ENCODE data around the gene KIF21A.
A peak's percentile ranks its signal among the peaks of the same experiment; 100 is the strongest.
"Not testable (repeated sequence)": the region's sequence is repeated elsewhere in the genome, so short reads cannot be mapped to it uniquely, and the experiment has no call there.

The KIF21A gene, protein sequence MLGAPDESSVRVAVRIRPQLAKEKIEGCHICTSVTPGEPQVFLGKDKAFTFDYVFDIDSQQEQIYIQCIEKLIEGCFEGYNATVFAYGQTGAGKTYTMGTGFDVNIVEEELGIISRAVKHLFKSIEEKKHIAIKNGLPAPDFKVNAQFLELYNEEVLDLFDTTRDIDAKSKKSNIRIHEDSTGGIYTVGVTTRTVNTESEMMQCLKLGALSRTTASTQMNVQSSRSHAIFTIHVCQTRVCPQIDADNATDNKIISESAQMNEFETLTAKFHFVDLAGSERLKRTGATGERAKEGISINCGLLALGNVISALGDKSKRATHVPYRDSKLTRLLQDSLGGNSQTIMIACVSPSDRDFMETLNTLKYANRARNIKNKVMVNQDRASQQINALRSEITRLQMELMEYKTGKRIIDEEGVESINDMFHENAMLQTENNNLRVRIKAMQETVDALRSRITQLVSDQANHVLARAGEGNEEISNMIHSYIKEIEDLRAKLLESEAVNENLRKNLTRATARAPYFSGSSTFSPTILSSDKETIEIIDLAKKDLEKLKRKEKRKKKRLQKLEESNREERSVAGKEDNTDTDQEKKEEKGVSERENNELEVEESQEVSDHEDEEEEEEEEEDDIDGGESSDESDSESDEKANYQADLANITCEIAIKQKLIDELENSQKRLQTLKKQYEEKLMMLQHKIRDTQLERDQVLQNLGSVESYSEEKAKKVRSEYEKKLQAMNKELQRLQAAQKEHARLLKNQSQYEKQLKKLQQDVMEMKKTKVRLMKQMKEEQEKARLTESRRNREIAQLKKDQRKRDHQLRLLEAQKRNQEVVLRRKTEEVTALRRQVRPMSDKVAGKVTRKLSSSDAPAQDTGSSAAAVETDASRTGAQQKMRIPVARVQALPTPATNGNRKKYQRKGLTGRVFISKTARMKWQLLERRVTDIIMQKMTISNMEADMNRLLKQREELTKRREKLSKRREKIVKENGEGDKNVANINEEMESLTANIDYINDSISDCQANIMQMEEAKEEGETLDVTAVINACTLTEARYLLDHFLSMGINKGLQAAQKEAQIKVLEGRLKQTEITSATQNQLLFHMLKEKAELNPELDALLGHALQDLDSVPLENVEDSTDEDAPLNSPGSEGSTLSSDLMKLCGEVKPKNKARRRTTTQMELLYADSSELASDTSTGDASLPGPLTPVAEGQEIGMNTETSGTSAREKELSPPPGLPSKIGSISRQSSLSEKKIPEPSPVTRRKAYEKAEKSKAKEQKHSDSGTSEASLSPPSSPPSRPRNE (N-terminal part only)

DNA sequence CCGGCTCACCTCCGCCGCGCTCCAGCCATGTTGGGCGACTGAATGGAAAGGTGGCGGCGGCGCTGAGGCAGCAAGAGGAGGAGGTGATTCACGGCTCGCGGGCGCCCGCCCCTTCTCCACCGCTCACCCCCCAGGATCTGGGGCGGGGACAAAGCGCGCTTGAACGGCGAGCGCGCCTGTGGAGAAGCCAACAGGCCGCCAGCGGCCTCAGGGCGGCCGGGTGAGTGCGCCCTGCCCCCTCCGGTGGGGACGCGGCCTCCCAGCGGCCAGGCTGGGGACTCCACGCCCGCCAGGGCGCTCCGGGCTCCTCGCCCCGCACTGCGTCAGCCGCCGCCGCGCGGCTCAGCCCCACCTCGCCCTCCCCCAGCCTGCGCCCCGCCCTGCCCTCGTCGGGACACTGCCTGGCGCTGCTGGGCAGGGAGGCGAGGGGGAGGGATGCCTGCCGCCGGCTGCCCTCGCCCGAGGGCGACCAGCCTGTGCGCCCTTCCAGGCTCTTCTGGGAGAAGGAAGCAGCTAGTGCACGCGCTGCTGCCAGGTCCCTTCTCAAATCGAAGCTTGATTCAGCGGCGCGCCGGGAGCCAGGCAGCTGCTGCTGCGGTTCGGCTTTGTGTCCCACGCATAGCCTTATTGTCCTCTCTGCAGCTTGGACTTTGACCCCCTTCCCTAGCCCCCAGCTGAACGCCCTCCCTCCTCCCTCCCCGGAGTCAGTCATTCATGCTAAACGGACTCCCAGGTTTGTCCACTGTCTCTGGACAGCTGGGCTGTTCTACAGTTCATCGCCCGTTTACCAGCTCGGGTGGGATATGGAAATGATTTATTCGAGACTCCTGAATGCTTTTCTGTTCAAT, at the start of gene KIF21A:
KIF21A (minus strand) TSS at position 40 of the 848 bp plus-strand sequence. CDS start 150 bp downstream, outside the sequence.
- DNase-seq = peak; percentile 83 to 85

DNA sequence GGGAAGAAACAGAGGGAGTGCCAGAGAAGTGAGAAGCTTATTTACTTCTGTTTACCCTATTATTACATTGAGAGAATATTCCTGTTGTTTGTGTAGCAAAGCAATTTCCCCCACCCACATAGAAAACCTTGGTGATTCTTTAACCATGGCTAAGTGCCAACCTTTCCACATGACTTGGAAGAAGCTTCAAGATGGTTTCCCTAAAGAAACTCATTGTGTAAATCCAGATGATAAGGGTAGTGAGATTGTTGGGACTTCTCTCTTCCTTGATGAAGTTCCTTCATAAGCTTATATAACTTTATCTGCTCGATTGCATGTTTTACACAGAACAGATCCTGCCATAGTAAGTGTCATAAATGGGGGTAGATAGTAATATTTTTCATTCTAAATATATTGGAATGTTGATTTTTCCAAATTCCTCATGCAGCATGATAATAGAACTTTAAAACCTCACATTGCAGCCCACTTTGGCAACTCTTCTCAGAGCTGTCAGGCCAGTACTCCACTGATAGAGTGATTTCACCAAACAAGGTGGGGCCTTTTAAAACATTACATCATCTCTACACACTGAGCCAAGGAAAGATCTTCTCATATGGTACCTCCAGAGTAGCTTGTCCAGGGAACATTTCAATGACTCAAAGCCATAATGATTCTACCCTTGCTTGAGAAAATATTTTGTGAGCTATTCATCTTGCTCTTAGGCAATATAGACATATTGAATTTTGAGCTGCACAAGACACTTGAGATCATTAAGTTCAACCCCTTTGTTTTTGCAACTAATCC, 47.8 kb upstream of the KIF21A start:
- DNase-seq = no peak

DNA sequence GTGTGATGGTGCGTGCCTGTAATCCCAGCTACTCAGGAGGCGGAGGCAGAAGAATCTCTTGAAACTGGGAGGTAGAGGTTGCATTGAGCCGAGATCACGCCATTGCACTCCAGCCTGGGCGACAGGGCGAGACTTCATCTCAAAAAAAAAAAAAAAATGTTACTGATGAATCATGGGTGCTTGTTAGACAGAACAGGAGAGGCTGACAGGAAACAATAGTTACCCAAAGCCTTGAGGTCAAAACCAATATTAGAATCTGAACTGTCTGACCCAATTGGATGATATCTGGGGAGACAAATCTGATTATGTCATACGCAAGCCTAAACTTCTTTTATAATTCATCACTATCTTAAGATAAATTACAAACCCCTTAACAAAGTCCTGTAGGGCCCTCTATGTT, 40.7 kb upstream of the KIF21A start:
- no peak for DNase-seq

DNA sequence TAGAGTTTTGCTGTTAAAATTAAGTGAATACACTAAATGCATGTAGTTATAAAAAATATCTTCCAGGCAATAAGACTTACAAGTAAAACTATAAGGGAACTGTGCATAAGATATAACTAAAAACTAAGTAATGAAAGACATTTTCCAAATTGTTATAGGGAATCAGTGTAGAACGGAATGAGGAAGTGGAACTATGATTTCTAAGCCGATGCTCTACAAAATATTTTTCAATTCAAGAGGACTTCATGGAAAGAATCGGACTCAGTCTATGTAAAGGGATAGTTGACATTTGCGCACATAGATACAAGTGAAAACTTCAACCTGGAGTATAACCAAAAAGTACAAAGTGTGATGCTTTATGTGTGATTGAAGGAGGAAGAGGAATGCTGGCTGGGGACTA, 40.1 kb upstream of the KIF21A start:
- DNase-seq = no peak

DNA sequence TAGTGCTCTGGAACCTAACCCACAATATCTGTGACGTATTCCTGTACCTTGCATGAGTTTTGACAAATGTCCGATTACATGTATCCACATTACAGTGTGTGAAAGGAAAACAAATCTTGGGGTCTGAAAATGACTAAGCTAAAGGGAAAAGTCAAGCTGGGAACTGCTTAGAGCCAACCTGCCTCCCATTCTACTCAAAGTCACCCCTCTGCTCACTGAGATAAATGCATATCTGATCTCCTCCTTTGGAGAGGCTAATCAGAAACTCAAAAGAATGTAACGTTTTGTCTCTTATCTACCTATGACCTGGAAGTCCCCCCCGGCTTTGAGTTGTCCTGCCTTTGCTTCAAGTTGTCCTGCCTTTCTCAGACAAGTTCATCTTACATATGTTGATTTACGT, 34.0 kb upstream of the KIF21A start:
- DNase-seq = no peak

DNA sequence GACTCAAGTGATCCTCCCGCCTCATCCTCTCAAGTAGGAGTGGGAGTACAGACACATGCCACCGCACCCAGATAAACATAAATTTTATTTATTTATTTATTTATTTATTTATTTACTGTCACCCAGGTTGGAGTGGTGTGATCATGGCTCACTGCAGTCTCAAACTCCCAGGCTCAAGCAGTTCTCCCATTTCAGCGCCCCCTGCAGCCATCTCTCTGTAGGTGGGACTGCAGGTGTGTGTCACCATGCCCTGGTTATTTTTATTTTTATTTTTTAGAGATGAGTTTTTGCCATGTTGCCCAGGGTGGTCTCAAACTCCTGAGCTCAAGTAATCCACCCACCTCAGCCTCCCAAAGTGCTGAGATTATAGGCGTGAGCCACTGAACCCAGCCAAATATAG, 33.2 kb upstream of the KIF21A start:
- no peak for DNase-seq

DNA sequence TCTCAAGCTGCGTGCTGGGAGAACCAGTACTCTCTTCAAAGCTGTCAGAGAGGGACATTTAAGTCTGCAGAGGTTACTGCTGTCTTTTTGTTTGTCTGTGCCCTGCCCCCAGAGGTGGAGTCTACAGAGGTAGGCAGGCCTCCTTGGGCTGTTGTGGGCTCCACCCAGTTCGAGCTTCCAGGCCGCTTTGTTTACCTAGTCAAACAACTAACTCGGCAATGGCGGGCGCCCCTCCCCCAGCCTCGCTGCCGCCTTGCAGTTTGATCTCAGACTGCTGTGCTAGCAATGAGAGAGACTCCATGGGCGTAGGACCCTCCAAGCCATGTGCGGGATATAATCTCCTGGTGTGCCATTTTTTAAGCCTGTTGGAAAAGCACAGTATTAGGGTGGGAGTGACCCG, 32.2 kb upstream of the KIF21A start:
- DNase-seq = not testable (repeated sequence)

DNA sequence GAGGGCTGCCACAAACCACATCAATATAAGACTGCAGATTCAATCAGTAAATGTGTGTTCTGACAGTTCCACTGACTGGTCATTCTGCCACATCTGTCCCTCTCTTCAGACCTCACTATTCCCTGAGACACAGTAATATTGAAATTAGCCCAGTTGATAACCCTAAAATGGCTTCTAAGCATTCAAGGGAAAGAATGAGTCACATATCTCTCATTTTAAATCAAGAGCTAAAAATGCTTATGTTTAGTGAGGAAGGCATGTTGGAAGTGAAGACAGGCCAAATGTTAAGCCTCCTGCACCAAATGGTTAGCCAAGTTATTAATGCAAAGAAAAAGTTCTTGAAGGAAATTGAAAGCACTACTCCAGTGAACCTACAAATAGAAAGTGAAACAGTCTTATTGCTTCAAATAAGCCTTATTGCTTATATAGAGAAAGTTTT, 24.5 kb upstream of the KIF21A start:
- DNase-seq = no peak

DNA sequence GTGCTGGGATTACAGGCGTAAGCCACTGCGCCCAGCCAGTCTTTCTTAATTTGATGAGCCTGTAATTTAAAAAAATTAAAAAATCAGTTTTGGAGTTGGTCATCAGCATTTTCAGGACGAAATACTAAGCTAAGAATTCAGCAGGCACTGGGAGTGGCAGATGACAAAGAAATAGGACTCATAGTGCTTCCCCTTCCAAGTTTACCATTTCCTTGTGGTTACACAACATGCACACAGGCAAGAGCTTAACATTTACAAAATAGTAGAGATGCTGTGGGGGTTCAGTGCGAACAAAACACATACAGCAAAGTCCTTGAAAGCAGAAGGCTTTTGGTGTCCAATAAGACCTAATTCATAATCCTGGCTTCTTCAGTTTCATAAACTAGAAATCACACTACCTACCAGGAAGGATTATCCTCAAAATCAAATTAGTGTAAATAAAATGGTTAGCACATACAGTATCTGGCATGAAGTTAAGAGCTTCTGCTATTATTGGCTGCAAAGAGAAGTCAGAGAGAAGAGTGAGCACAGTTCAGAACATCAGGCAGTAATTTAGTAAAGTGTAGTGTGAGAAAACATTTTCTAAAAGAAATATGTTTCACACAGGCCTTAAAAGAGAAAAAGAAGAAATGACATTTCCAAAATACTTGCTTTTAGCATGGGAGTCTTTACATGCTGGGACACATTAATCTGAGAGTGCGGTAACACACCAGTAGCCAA, 22.2 kb upstream of the KIF21A start:
- no peak for DNase-seq

DNA sequence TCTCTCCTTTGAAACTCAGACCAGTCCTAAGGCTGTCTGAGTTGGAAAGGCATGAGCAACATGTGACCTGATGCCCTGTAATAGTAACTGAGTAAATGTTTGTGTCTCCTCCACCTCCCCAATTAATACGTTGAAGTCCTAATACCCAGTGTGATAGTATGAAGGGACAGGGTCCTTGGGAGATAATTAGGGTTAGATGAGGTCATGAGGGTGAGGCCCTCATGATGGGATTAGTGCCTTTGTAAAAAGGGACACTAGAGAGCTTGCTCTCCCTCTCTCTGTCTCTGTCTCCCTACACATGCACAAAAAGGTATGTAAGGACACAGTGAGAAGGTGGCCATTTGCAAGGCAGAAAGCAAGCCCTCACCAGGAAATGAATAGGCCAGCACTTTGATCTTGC, 18.1 kb upstream of the KIF21A start:
- no peak for DNase-seq

DNA sequence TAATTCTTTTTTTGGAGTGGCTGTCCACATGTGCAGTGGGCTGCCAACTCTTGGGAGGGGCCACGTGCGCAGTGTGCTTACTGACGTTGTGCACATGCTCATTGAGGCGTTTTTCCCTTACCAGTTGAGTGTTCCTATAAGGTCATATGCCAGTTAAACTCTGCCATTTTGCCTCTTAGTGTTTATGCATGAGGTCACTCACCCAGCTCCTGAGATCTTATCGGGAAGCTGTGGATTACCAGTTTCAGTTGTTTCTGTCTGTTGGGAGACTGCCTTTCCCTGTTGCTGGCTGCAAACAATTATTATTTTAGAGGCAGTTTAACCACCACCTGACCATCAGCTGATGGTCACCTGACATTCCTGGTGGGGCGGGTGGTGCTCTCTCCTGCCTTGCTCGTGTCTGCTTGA, 16.1 kb upstream of the KIF21A start:
- DNase-seq = no peak

DNA sequence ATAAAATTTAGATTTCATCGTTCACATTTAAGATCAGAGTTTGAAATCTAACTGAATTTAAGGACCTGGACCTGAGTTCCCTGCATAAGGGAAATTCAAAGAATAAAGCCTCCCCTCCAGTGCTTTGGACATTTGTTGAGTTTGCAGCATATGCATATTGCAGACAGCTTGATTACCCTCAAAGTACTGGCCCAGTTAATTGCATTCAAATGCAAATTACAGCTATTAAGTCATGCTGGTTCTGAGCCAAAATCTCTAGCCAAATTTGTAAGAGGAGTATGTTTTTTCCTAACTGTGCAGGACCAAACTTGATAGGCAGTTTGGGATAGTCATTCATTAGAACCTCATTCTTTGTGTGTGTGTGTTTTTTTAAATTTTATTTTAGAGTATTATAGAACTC, 9.1 kb upstream of the KIF21A start:
- no peak for DNase-seq

DNA sequence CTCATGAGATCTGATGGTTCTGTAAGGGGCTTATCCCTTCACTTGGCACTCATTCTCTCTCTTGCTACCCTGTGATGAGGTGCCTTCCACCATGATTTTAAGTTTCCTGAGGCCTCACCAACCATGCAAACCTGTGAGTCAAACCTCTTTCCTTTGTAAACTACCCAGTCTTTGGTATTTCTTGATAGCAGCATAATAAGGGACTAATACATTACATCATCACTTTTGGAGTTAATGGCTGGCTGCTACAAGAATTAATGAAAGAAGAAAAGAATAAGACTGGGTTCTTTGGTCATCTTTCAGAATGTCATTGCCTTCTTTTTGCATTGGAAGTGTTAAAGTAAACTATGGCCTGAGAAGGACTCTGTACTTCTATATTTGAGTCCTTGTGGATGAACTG, 5.1 kb upstream of the KIF21A start:
- DNase-seq = no peak

DNA sequence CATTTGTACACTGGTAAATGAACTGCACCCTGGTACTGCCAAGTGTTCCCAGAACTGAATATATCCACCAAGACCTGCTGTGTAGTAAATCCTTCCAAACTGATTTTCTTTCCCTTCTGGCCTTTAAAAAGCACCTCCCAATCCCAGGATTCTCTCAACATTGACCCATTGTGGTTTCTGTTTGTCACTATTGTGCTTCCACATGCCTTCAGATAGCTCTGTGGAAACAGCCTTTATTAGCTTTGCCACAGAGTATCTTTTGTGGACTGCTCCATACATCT, 949 bp upstream of the KIF21A start:
- DNase-seq = no peak

DNA sequence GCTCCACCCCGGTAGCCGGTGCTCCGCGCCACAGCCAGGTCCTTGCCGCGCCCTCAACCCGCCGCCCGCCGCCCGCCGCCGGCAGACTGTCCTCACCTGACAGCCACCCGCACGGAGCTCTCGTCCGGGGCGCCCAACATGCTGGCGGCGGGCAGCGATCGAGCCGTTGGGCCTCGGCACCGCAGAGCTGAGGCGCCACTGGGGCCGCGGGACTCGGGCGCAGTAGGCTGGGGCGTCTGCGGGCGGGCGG, 164 bp downstream of the KIF21A start:
- DNase-seq = no peak

DNA sequence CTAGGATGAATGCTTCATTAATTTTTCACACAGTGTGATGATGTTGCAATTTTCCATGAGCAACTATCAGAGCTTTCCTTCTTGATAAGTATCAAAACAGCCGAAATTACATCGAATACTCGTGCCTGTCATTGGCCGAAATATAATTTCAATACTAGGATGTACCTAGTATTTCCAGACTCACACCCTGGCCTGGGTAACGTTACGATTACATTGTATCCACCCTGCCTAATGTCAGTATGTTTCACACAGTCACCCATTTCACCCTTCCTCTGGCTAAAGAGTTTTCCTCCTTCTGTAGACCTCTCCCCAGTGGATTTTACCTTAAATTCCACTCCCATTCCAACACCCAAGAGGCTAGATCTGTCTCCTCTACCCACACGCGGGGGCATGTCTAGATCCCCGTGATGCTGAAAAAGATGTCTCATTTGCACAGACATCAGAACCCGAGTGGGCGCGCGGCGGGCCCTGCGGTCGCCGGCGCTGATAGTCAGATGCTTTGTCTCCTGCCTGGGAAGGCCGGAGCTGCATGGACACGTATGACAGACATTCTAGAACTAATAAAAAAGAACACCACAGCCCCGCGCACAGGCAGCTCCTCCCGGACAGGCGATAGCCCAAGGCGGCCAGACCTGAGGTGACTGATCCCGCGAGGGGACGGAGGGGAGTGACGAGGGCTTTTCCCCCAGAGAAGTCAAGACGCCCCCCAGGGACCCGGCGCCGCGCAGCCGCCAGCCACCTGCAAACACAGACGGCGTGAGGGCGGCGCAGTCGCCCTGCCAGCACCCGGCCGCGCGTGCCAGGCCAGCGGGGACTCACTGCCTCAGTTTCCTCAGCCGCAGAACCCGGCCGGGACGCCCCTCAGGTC, 723 bp downstream of the KIF21A start:
- peak; percentile 55 to 61 for DNase-seq

DNA sequence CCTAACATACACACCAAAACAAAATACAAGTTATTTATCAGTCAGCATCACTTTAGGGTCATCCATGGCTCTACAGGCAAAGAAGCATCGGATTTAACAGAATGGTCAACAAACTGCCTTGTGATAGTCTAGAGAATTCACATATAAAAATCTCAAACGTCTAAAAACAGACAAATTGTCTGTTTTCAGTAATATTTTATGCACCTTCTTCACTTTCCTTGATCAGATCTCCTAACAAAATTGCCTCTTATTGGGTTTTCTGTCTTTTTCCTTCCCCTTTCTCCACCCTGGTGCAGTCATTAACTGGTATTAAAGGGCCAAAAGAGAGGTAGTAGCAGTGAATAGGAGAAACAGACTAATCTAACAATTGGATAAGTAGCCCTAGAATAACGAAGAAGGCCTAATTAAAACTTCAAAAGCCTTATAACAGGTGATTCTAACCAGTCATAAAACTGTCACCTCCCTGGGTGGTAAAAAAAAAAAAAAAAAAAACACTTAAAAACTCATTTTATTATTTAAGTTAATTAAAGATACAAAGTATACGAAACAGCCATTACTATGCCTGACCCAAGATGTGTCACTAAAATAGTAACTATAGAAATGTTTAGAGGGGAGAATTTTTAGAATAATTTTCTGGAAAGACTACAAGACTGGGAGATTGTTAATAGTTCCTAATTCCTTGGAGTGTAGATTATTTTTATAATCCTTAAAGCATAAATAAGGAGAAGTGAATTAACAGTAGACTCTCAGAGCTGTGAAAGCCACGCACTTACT, 1.5 kb downstream of the KIF21A start:
- DNase-seq = no peak

DNA sequence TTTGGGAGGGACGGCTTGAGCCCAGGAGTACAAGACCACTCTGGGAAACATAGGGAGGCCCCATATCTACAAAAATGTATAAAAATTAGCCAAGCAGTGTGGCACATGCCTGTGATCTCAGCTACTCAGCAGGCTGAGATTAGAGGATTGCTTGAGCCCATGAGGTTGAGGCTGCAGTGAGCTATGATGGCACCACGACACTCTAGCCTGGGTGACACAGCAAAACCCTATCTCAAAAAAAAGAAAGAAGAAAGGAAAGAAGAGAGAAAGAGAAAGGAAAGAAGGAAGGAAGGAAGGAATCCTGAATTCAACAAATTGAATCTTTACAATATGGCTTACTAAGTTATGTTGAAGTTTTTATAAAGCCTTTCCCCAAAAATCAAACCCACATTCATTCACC, 2.1 kb downstream of the KIF21A start:
- DNase-seq = no peak

DNA sequence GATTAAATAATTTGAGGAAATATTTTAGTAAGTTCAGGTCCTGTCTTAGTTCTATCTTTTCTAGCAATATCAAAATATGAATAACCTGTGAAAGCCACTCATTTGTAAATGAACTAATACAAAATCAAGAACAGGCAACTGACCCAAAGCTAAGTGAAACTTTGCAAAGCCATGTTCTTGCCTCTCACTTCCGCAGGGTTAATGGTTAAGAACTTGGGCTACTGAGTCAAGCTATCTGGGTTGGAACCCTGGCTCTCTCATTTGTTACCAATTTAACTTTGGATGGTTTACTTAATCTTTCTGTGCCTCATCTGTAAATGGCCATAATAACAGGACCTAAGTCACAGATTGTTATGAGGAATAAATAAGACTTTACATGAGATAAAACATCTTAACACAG, 2.8 kb downstream of the KIF21A start:
- DNase-seq = no peak

Measured in activated CD4-positive, alpha-beta T cell treated with anti-CD3 and anti-CD28 coated beads, Interleukin-2, amount 50 U/mL, for 4 hours (primary cell).